Endothelial cell of umbilical vein (primary cell): Measurements from ENCODE around the gene PNPLA5. TPM values are rescaled to one million over a fixed set of nuclear protein-coding genes. Genes with fewer than 3 reads are reported as not detected.
"Not testable (repeated sequence)": the region's sequence is repeated elsewhere in the genome, so short reads cannot be mapped to it uniquely, and the experiment has no call there.

Experiments
- BruUV-seq: library from RNA; stranded (reverse); fragments of 400-500 nt; replicated peaks from 2 replicates; lab custom pipeline; 2021; lab: Mats Ljungman, UMichigan
- CTCF ChIA-PET: fragments of 300-600, 350-600 bp; sonication (Branson Sonifier 250); formaldehyde crosslinking; loops from one replicate; lab custom pipeline; 2021; ENCODE audit warnings: antibody characterized with exemption, inconsistent platforms; lab: Charles Lee
- POLR2A ChIA-PET: fragments of 300-600, 350-600 bp; sonication (Branson Sonifier 250); formaldehyde crosslinking; loops from one replicate; lab custom pipeline; 2021; ENCODE audit warnings: antibody characterized with exemption, inconsistent platforms; lab: Charles Lee
- DNase-seq: peaks from one replicate; pipeline ENCODE4 v3.0.0-alpha.2; 2011; ENCODE audit warnings: low read depth, low spot score
- FAIRE-seq: peaks from 2 replicates; lab custom pipeline; 2011; peaks lifted over from hg19 to GRCh38; lab: Jason Lieb, UNC
- H2AFZ ChIP-seq: 2 replicates; pipeline ENCODE4 v1.6.0; 2012; ENCODE audit warnings: low read depth, low read length, control low read depth, inconsistent platforms
- H3K27ac ChIP-seq: 2 replicates; pipeline ENCODE4 v1.5.1; 2011; ENCODE audit warnings: low read depth, mild to moderate bottlenecking, control low read depth, low read length, moderate library complexity; ENCODE audit not compliant: insufficient read depth
- H3K27me3 ChIP-seq, 2 experiments: 2 replicates each; pipeline versions ENCODE4 v1.6.0 to v1.6.1; 2011; ENCODE audit warnings: low read length in 2 of 2, mixed read lengths in 1 of 2; ENCODE audit not compliant: control insufficient read depth in 2 of 2, insufficient read depth in 2 of 2
- H3K36me3 ChIP-seq, 2 experiments: 2 replicates in 1 of 2; 3 replicates in 1 of 2; pipeline ENCODE4 v1.5.1; 2011; ENCODE audit warnings: low read length in 2 of 2, mild to moderate bottlenecking in 1 of 2, moderate library complexity in 1 of 2; ENCODE audit not compliant: control insufficient read depth in 2 of 2, insufficient read depth in 2 of 2; ENCODE audit errors: extremely low read depth in 1 of 2
- H3K4me1 ChIP-seq: 3 replicates; pipeline ENCODE4 v1.5.1; 2011; ENCODE audit warnings: mild to moderate bottlenecking, low read length; ENCODE audit not compliant: control insufficient read depth, insufficient read depth; ENCODE audit errors: extremely low read depth
- H3K4me2 ChIP-seq: 2 replicates; pipeline ENCODE4 v1.6.1; 2011; ENCODE audit warnings: low read length, control low read depth, mixed read lengths; ENCODE audit not compliant: insufficient read depth
- H3K4me3 ChIP-seq, 3 experiments: fragments of 200-600 bp in 1 of 3; sonication (generic), shearing (Covaris generic) in 1 of 3; replicated peaks in 1 of 3; 2 replicates each; pipeline ENCODE4 v1.5.1; 2011 to 2016; ENCODE audit warnings: control low read depth in 3 of 3, low read length in 3 of 3, mild to moderate bottlenecking in 2 of 3, inconsistent platforms in 1 of 3, low read depth in 1 of 3, moderate library complexity in 1 of 3; ENCODE audit not compliant: insufficient read depth in 1 of 3
- H3K79me2 ChIP-seq: 2 replicates; pipeline ENCODE4 v1.6.0; 2012; ENCODE audit warnings: low read length, inconsistent platforms; ENCODE audit not compliant: control insufficient read depth, insufficient read depth
- H3K9ac ChIP-seq: replicated peaks from 2 replicates; pipeline ENCODE3; 2011; ENCODE audit warnings: low read length, control low read depth; ENCODE audit not compliant: insufficient read depth; ENCODE audit errors: extremely low read depth
- H3K9me1 ChIP-seq: replicated peaks from 3 replicates; pipeline ENCODE4 v1.6.0; 2011; ENCODE audit warnings: mild to moderate bottlenecking, low read length; ENCODE audit not compliant: control insufficient read depth, insufficient read depth; ENCODE audit errors: extremely low read depth
- H3K9me3 ChIP-seq: replicated peaks from 2 replicates; pipeline ENCODE4 v1.5.1; 2012; ENCODE audit warnings: low read length, inconsistent platforms; ENCODE audit not compliant: control insufficient read depth, insufficient read depth
- H4K20me1 ChIP-seq: replicated peaks from 2 replicates; pipeline ENCODE3; 2011; ENCODE audit warnings: mild to moderate bottlenecking, low read length; ENCODE audit not compliant: control insufficient read depth, insufficient read depth; ENCODE audit errors: extremely low read depth
- CTCF ChIP-seq, 2 donors: IDR thresholded peaks; 1 replicate in 1 of 2; 2 replicates in 1 of 2; pipeline ENCODE4 v1.5.1; 2011; ENCODE audit warnings: low read length in 2 of 2, mild to moderate bottlenecking in 2 of 2, moderate library complexity in 2 of 2, control low read depth in 1 of 2, inconsistent platforms in 1 of 2, low read depth in 1 of 2; ENCODE audit not compliant: insufficient read depth in 1 of 2; ENCODE audit errors: extremely low read depth in 1 of 2
- EZH2 ChIP-seq: IDR thresholded peaks from 2 replicates; pipeline ENCODE4 v1.6.1; 2012; ENCODE audit warnings: borderline replicate concordance, low read depth, mild to moderate bottlenecking, moderate library complexity, low read length, inconsistent platforms; ENCODE audit not compliant: severe bottlenecking
- GATA2 ChIP-seq: IDR thresholded peaks from 2 replicates; pipeline ENCODE4 v1.7.0; 2011; ENCODE audit warnings: low read depth, mild to moderate bottlenecking, moderate library complexity, mixed read lengths, low read length; ENCODE audit not compliant: insufficient read length, insufficient read depth
- POLR2A ChIP-seq: IDR thresholded peaks from 2 replicates; pipeline ENCODE4 v1.6.1; 2012; ENCODE audit warnings: low read depth, mild to moderate bottlenecking, control low read depth, low read length
- dilution Hi-C: fragments of 300-500 bp; cut with MboI; formaldehyde crosslinking; loops from one replicate; pipeline ENCODE4 v1.15.0; 2019; ENCODE audit warnings: low sequenced_read_pairs; ENCODE audit not compliant: extremely low pct_ligation_motif_present
- intact Hi-C: fragments of 100-400 bp; cut with micrococcal nuclease; formaldehyde crosslinking; loops from one replicate; pipeline ENCODE4 v1.10.0; 2022
- polyA plus RNA-seq, 4 experiments: library from polyadenylated mRNA; depleted of rRNA in 3 of 4; stranded (reverse) in 3 of 4; unstranded in 1 of 4; fragments of >200 nt; gene quantifications; 2 replicates each; pipeline versions ENCODE4 v1.2.1 to v1.2.3, GENCODE V29; 2011 to 2012; ENCODE audit warnings: missing spikeins in 1 of 4
- total RNA-seq: library from RNA; stranded (reverse); gene quantifications from 2 replicates; pipeline ENCODE4 v1.2.3, GENCODE V29; 2021
- TF ChIP-seq, protein P1 (sequence below): IDR thresholded peaks from 2 replicates; pipeline ENCODE4 v1.6.1; 2011; ENCODE audit not compliant: insufficient read depth, insufficient read length

The PNPLA5 gene
- total and polyA plus RNA-seq, 2 donors (not counting 3 experiments of a cell fraction or from before 2014, with no cell fraction given), result not detected

GRCh38 chr22:43869001-43869400 is 22.8 kb downstream of the PNPLA5 start:
- CTCF ChIA-PET, result interaction anchor here (4.3 kb wide), 1 partner anchor 14 kb away, joined by 19 read pairs; no protein-coding TSS in a partner anchor
- H3K4me2 ChIP-seq, H3K79me2 ChIP-seq, intact Hi-C loops, H3K27me3 ChIP-seq, FAIRE-seq, H3K4me3 ChIP-seq, dilution Hi-C loops, H3K9ac ChIP-seq, DNase-seq, H3K9me1 ChIP-seq, H3K9me3 ChIP-seq, H4K20me1 ChIP-seq, POLR2A ChIA-PET, H2AFZ ChIP-seq, H3K36me3 ChIP-seq, H3K27ac ChIP-seq, BruUV-seq, H3K4me1 ChIP-seq: not testable (repeated sequence)

DNA sequence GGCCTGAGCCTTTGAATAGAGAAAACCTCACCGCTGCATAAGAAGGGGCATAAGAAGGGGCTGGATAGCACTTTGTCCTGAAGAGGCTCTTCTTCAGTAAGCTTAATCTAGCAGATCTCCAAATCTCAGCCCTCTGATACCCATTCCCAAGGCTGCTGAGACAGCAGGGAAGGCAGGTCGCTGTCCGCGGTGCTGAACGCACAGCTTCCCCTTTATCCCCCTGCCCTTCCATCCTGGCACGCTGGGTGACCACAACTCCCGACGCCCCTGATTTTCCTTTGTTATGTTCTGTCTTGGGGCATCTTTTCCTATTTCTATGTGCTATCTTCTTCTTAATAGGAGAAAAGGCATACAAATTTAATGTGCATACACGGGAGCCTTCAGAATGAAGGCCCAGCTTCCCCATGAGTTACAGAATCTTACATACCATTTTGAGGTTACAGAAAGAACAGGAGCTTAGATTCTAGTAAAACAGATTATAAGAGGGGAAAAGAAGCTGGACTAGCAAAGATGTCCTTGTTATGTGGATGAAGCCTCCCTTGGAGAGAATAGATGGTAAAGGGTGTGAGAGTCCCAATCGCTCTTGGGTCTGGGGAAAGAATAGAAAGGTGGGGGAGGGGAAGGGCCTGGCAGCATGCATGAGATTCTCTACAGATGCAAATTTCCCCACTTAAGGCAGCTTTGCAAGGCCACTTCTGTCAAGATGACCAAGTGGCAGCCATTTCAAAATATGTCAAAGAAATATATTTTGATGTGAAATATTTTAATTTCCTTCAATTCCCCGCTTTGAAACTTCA is 23.8 kb downstream of the PNPLA5 start:
- ChIA-PET POLR2A (no interaction called here), CTCF (interaction anchor here (1.0 to 4.3 kb wide), 3 partner anchors 15 to 19 kb away, joined by 3 to 19 read pairs (median 11); no protein-coding TSS in a partner anchor)
- DNase-seq, result peak; percentile 59
- Histone ChIP-seq H3K9me3 (no peaks in the 10 kb centered on the region), H3K4me3 (no peak overlapping the region), H2AFZ (no peak overlapping the region), H3K4me1 (no peaks in the 10 kb centered on the region), H3K4me2 (no peak overlapping the region), H3K9ac (no peak overlapping the region), H3K27me3 (peaks cover 0 to 3% of the 10 kb centered on the region in 2 experiments), H3K9me1 (peaks cover 2% of the 10 kb centered on the region), H4K20me1 (no peaks in the 10 kb centered on the region), H3K79me2 (no peaks in the 10 kb centered on the region), H3K36me3 (no peaks in the 10 kb centered on the region), H3K27ac (no peak overlapping the region)
- TF ChIP-seq, protein P1, sequence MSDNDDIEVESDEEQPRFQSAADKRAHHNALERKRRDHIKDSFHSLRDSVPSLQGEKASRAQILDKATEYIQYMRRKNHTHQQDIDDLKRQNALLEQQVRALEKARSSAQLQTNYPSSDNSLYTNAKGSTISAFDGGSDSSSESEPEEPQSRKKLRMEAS, result no peak
- no peak for TF ChIP-seq POLR2A
- peak; percentile 30 for TF ChIP-seq GATA2
- TF ChIP-seq CTCF (IDR thresholded peaks at IDR 0.05; ENCODE audit: extremely low read depth in 1 of 2, insufficient read depth in 1 of 2, low read depth in 1 of 2, low read length in 2 of 2), result no peak
- no peak for TF ChIP-seq EZH2
- intact Hi-C loops, result no loop called here
- no TSS peak for BruUV-seq
- dilution Hi-C loops, result no loop called here
- peak; percentile 63 for FAIRE-seq
